ENCODE measurements around the gene SYCP2. TPM values are rescaled to one million over a fixed set of nuclear protein-coding genes. Genes with fewer than 3 reads are reported as not detected.

Gene SYCP2
- total RNA-seq, 1 donor from 2014 or later, result 60.9 TPM

DNA sequence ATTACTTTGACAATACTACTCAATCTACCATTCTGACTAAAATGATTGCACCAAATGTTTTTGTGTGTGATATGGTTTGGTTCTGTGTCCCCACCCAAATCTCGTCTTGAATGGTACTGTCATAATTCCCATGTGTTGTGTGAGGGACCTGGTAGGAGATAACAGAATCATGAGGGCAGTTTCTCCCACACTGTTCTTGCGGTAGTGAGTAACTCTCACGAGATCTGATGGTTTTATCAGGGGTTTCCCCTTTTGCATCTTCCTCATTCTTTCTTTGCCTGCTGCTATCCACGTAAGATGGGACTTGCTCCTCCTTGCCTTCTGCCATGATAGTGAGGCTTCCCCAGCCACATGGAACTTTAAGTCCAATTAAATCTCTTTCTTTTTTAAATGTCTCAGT, 20.8 kb downstream of the SYCP2 start:
- no peaks in the 10 kb centered on the region for H3K4me1 ChIP-seq
- H3K9me3 ChIP-seq, result no peaks in the 10 kb centered on the region
- no peak overlapping the region for H3K27ac ChIP-seq
- H3K36me3 ChIP-seq, result no peaks in the 10 kb centered on the region
- TF ChIP-seq, protein P1, sequence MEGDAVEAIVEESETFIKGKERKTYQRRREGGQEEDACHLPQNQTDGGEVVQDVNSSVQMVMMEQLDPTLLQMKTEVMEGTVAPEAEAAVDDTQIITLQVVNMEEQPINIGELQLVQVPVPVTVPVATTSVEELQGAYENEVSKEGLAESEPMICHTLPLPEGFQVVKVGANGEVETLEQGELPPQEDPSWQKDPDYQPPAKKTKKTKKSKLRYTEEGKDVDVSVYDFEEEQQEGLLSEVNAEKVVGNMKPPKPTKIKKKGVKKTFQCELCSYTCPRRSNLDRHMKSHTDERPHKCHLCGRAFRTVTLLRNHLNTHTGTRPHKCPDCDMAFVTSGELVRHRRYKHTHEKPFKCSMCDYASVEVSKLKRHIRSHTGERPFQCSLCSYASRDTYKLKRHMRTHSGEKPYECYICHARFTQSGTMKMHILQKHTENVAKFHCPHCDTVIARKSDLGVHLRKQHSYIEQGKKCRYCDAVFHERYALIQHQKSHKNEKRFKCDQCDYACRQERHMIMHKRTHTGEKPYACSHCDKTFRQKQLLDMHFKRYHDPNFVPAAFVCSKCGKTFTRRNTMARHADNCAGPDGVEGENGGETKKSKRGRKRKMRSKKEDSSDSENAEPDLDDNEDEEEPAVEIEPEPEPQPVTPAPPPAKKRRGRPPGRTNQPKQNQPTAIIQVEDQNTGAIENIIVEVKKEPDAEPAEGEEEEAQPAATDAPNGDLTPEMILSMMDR (IDR thresholded peaks at IDR 0.05), result no peak
- no peak for DNase-seq (ENCODE audit: low spot score in 2 of 2)
- H3K27me3 ChIP-seq, result no peaks in the 10 kb centered on the region
- intact Hi-C loops (cut with DNase I), result no loop called here
- H3K4me3 ChIP-seq, result no peak overlapping the region

DNA sequence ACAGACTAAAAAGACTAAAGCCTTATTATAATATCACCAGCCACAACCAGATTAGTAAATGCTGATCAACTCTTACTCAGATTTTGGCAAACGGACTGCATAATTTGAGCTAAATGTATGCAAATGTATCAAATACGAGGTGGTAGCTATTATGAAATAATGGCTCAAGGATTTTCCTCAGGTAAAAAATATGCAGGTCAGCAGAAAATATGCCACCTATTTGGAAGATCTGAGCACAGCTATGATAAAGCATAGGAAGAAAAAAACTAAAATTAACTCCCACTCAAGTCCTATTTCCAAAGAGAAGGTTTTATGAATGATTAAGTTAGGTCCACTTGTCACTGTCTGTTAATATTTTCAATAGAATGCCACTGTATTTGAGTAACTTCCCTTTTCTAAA, 22.4 kb downstream of the SYCP2 start:
- H3K27ac ChIP-seq, result no peak overlapping the region
- TF ChIP-seq, protein P1 (IDR thresholded peaks at IDR 0.05), result no peak
- H3K4me1 ChIP-seq, result no peaks in the 10 kb centered on the region
- no peak for DNase-seq (ENCODE audit: low spot score in 2 of 2)
- no peaks in the 10 kb centered on the region for H3K27me3 ChIP-seq
- no peaks in the 10 kb centered on the region for H3K9me3 ChIP-seq
- H3K36me3 ChIP-seq, result no peaks in the 10 kb centered on the region
- no peak overlapping the region for H3K4me3 ChIP-seq
- intact Hi-C loops (cut with DNase I), result no loop called here

DNA sequence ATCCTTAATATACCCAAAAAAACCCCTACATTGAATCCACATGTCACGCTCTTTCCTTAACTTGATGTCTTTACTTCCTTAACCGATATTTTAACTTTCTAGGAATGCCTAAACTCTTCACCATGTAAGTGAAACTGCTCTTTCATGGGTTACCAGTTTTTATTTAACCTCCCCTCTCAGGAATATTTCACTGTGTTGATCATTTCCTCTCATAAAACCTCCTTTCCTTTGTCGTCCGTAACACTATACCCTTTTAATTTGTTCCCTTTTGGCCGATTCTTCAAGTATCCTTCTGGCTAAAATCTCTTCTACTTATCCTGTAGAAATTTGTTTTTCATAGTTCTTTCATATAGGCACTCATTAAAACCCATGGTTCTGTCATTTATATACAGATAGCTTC, 24.6 kb downstream of the SYCP2 start:
- H3K4me1 ChIP-seq, result no peaks in the 10 kb centered on the region
- H3K4me3 ChIP-seq, result no peak overlapping the region
- intact Hi-C loops (cut with DNase I), result no loop called here
- no peak overlapping the region for H3K27ac ChIP-seq
- H3K9me3 ChIP-seq, result no peaks in the 10 kb centered on the region
- DNase-seq (ENCODE audit: low spot score in 2 of 2), result no peak
- no peaks in the 10 kb centered on the region for H3K36me3 ChIP-seq
- no peaks in the 10 kb centered on the region for H3K27me3 ChIP-seq
- TF ChIP-seq, protein P1 (IDR thresholded peaks at IDR 0.05), result no peak

DNA sequence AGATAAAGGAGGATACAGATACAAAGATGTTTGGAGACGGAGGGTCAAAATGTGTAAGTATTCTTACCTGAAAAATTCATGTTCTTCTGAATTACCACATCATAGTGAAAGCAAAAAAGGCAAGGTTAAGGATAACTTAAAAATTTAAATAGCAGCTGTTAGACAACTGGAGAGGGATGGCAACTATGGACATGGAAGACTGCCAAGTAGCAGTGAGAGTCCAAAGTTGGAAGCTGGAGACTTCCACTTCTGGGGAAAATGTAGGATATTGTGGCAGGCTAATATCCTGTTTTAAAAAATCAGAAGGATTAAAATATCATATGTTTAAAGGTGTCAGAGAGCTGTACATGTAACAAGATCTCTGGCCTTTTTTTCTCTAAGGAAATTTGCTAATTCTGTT, 29.8 kb downstream of the SYCP2 start:
- Histone ChIP-seq H3K4me3 (no peak overlapping the region), H3K27me3 (no peaks in the 10 kb centered on the region), H3K9me3 (no peaks in the 10 kb centered on the region), H3K4me1 (no peaks in the 10 kb centered on the region), H3K27ac (no peak overlapping the region), H3K36me3 (no peaks in the 10 kb centered on the region)
- intact Hi-C loops (cut with DNase I), result no loop called here
- TF ChIP-seq, protein P1 (IDR thresholded peaks at IDR 0.05), result no peak
- no peak for DNase-seq (ENCODE audit: low spot score in 2 of 2)

DNA sequence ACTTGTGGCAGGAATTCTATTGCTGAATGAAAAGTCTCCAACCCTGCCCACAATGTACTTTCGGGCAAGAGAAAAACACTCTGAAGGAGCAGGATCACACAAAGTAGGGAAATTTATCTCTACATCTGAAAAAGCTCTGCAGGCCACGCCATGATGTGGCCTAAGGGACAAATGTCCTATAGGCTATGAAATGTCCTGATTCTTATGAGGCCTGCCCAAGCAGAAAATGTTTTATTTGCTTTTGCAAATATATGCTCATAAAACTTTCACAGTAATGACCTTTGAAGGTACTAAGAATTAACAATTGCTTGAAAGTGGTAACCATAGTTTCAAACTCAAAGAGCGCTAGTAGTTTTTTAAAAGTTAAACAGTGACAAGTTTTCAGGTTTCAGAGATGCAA, 31.0 kb downstream of the SYCP2 start:
- TF ChIP-seq, protein P1 (IDR thresholded peaks at IDR 0.05), result no peak
- no peaks in the 10 kb centered on the region for H3K9me3 ChIP-seq
- H3K36me3 ChIP-seq, result no peaks in the 10 kb centered on the region
- no peak overlapping the region for H3K4me3 ChIP-seq
- no peaks in the 10 kb centered on the region for H3K4me1 ChIP-seq
- no peak overlapping the region for H3K27ac ChIP-seq
- intact Hi-C loops (cut with DNase I), result no loop called here
- DNase-seq (ENCODE audit: low spot score in 2 of 2), result no peak
- H3K27me3 ChIP-seq, result no peaks in the 10 kb centered on the region

DNA sequence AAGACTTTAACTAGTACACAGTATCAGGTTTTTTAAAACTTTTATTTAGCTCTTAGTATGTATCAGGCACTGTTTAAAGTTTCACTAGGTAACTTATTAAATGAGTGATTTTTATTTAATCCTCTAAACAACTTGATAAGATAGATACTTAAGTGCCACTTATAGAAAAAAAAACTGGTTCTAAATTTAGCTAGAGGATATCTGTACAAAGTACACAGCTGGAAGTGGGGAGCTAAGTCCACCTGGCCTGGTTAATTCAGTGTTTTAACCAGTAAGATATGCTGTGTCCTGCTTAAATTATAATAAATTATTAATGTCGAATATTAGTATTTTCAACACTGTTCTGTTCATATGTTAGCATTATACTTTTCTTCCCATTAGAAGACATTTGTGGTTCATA, 37.5 kb downstream of the SYCP2 start:
- H3K27ac ChIP-seq, result no peak overlapping the region
- intact Hi-C loops (cut with DNase I), result no loop called here
- H3K4me3 ChIP-seq, result no peak overlapping the region
- no peaks in the 10 kb centered on the region for H3K4me1 ChIP-seq
- H3K36me3 ChIP-seq, result no peaks in the 10 kb centered on the region
- H3K27me3 ChIP-seq, result no peaks in the 10 kb centered on the region
- no peak for DNase-seq (ENCODE audit: low spot score in 2 of 2)
- TF ChIP-seq, protein P1 (IDR thresholded peaks at IDR 0.05), result no peak
- no peaks in the 10 kb centered on the region for H3K9me3 ChIP-seq
